HFFc6 (cell line): ENCODE measurements around the gene SMPDL3B. TPM values are rescaled to one million over a fixed set of nuclear protein-coding genes. Genes with fewer than 3 reads are reported as not detected.

ENCODE experiments used
- DNase-seq: peaks from one replicate; pipeline ENCODE4 v3.0.0-alpha.2; 2018
- H3K27ac Mint-ChIP-seq: 2 replicates; pipeline ENCODE4 v1.8.0; 2020; ENCODE audit warnings: mild to moderate bottlenecking, mixed read lengths
- H3K27me3 Mint-ChIP-seq: 2 replicates; pipeline ENCODE4 v1.8.0; 2021; ENCODE audit warnings: mild to moderate bottlenecking, moderate library complexity, mixed read lengths; ENCODE audit not compliant: insufficient read depth
- H3K36me3 Mint-ChIP-seq: 2 replicates; pipeline ENCODE4 v1.8.0; 2021; ENCODE audit warnings: low read depth, mixed read lengths
- H3K4me1 Mint-ChIP-seq: 2 replicates; pipeline ENCODE4 v1.8.0; 2020; ENCODE audit warnings: low read depth, mixed read lengths
- H3K4me3 Mint-ChIP-seq: 2 replicates; pipeline ENCODE4 v1.8.0; 2020; ENCODE audit warnings: mild to moderate bottlenecking, moderate library complexity, mixed read lengths
- H3K9me3 Mint-ChIP-seq: 2 replicates; pipeline ENCODE4 v1.8.0; 2020; ENCODE audit warnings: mild to moderate bottlenecking, mixed read lengths
- CTCF ChIP-seq: fragments of 200-600 bp; sonication (generic); IDR thresholded peaks from 2 replicates; pipeline ENCODE4 v1.5.0; 2021; ENCODE audit warnings: antibody characterized with exemption, mild to moderate bottlenecking
- total RNA-seq, 6 experiments: library from RNA; stranded (reverse); fragmentation: NEBNext Ultra II Directional; extraction: Animal tissue kit (Norgen Biotek cat#: 25700); gene quantifications; 2 replicates in 1 of 6; 3 replicates in 5 of 6; pipeline ENCODE4 v1.2.3, GENCODE V29; 2021

Gene SMPDL3B
- total RNA-seq, 6 experiments from 2014 or later: not detected

- Mint-ChIP-seq H3K36me3 (peaks cover 14% of the 10 kb centered on the region; the same call in 1 of the 2 replicates), H3K4me1 (no peaks in the 10 kb centered on the region), H3K9me3 (no peaks in the 10 kb centered on the region), H3K4me3 (no peak overlapping the region), H3K27ac (no peak overlapping the region), H3K27me3 (no peaks in the 10 kb centered on the region)
- TF ChIP-seq CTCF: no peak
- no peak for DNase-seq
Observed at GRCh38 chr1:27887215-27888021, 47.4 kb upstream of the SMPDL3B start.

DNA sequence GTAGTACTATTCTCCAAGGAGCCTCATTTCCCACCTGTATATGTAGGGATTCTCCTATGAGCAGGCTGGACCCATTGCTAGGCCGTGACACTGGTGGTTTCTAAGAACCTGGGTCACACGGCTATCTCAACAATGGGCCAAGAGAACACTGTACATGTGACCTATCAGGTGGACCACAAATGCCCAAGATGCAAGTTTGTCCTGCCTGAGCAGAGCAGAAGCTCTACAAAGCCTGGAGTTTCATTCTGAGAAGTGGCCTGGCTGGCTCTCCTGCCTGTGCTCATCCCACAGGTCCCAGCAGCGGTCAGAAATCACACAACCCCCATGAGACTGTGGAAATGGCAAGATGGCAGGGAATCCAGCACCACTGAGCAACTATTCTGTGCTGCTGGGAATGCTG, 45.3 kb upstream of the SMPDL3B start:
- no peak for TF ChIP-seq CTCF
- DNase-seq: no peak

GRCh38 chr1:27891196-27891889, 43.5 kb upstream of the SMPDL3B start:
- H3K4me1 Mint-ChIP-seq: no peaks in the 10 kb centered on the region
- no peaks in the 10 kb centered on the region for H3K9me3 Mint-ChIP-seq
- peaks cover 25% of the 10 kb centered on the region for H3K36me3 Mint-ChIP-seq
- no peak overlapping the region for H3K4me3 Mint-ChIP-seq
- no peaks in the 10 kb centered on the region for H3K27me3 Mint-ChIP-seq
- no peak overlapping the region for H3K27ac Mint-ChIP-seq
- 0 out of 2 replicates have a peak, but pooled peaks have one; percentile 11 for TF ChIP-seq CTCF
- no peak for DNase-seq

More for the DNA sequence above, 45.3 kb upstream of the SMPDL3B start:
- H3K4me3 Mint-ChIP-seq: no peak overlapping the region
- no peaks in the 10 kb centered on the region for H3K9me3 Mint-ChIP-seq
- H3K27ac Mint-ChIP-seq: no peak overlapping the region
- no peaks in the 10 kb centered on the region for H3K27me3 Mint-ChIP-seq
- peaks cover 14% of the 10 kb centered on the region; the same call in 1 of the 2 replicates for H3K36me3 Mint-ChIP-seq
- H3K4me1 Mint-ChIP-seq: no peaks in the 10 kb centered on the region

GRCh38 chr1:27894521-27894920, 40.3 kb upstream of the SMPDL3B start:
- Mint-ChIP-seq H3K4me1 (no peaks in the 10 kb centered on the region), H3K9me3 (no peaks in the 10 kb centered on the region), H3K27ac (no peak overlapping the region), H3K27me3 (no peaks in the 10 kb centered on the region), H3K4me3 (no peak overlapping the region), H3K36me3 (peaks cover 25% of the 10 kb centered on the region)
- no peak for DNase-seq
- no peak for TF ChIP-seq CTCF

GRCh38 chr1:27906759-27907158, 28.0 kb upstream of the SMPDL3B start:
- H3K4me3 Mint-ChIP-seq: no peak overlapping the region
- no peaks in the 10 kb centered on the region for H3K9me3 Mint-ChIP-seq
- TF ChIP-seq CTCF: no peak
- H3K4me1 Mint-ChIP-seq: no peaks in the 10 kb centered on the region
- DNase-seq: no peak
- no peaks in the 10 kb centered on the region for H3K27me3 Mint-ChIP-seq
- H3K36me3 Mint-ChIP-seq: peaks cover 6% of the 10 kb centered on the region; the same call in 1 of the 2 replicates
- no peak overlapping the region for H3K27ac Mint-ChIP-seq
